ENCODE data around the gene DENND1A.

- TF ChIP-seq, protein P1, sequence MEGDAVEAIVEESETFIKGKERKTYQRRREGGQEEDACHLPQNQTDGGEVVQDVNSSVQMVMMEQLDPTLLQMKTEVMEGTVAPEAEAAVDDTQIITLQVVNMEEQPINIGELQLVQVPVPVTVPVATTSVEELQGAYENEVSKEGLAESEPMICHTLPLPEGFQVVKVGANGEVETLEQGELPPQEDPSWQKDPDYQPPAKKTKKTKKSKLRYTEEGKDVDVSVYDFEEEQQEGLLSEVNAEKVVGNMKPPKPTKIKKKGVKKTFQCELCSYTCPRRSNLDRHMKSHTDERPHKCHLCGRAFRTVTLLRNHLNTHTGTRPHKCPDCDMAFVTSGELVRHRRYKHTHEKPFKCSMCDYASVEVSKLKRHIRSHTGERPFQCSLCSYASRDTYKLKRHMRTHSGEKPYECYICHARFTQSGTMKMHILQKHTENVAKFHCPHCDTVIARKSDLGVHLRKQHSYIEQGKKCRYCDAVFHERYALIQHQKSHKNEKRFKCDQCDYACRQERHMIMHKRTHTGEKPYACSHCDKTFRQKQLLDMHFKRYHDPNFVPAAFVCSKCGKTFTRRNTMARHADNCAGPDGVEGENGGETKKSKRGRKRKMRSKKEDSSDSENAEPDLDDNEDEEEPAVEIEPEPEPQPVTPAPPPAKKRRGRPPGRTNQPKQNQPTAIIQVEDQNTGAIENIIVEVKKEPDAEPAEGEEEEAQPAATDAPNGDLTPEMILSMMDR (IDR thresholded peaks at IDR 0.05) = no peak
- no peak for TF ChIP-seq POLR2A (IDR thresholded peaks at IDR 0.05)
Measured at GRCh38 chr9:123945532-123945931, 15.6 kb upstream of the DENND1A start.
